GM18868 (cell line): ENCODE data around the gene TECPR2.
"Not testable (repeated sequence)": the region's sequence is repeated elsewhere in the genome, so short reads cannot be mapped to it uniquely, and the experiment has no call there.

Experiments used
- ATAC-seq: cut with Tn5 transposase; IDR thresholded peaks from one replicate; pipeline ENCODE4 v1.9.1; 2021; ENCODE audit warnings: mild to moderate bottlenecking, moderate library complexity; ENCODE audit not compliant: unreplicated experiment

TECPR2 gene

DNA sequence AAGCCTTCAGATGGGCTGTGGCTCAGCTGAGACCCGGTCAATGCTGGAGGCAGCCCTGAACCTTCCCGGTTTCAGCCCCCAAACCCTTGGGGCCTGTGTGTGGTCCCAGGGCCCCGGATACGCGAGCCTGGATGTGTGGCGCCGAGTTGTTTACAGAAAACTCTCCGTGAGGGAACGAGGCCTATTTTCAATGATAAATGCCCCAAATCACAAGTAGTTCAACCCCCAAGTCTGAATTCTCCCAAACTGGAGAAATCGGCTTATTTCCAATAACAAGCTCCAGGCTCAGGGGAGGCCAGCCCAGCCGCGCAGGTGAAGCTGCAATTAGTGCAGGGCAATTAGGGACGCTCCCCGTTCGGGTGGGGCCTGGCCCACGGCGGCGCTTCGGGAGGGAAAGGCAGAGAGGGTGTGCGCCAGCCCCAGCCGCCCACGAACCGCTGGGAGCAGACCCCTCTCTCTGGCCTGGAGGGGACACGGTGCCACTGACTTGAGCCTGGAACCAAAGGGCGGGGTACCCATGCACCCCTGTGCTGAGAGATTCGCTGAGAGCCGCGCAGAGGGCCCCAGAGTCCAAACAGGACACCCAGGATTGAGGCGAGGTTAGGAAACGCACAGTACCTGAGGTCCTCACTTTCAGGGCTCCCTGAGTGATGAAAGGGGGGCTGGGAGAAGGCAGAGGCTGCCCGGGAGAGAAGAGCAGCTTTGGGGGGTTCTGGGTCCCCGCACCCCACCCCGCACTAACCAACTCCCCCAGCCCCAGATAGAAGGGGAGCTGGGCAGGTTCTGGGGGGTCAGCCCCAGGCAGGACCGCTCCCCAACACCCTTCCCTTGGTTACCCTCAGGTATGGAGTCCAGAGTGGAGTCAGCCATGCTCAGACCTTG, 161.1 kb downstream of the TECPR2 start:
- ATAC-seq = no peak

DNA sequence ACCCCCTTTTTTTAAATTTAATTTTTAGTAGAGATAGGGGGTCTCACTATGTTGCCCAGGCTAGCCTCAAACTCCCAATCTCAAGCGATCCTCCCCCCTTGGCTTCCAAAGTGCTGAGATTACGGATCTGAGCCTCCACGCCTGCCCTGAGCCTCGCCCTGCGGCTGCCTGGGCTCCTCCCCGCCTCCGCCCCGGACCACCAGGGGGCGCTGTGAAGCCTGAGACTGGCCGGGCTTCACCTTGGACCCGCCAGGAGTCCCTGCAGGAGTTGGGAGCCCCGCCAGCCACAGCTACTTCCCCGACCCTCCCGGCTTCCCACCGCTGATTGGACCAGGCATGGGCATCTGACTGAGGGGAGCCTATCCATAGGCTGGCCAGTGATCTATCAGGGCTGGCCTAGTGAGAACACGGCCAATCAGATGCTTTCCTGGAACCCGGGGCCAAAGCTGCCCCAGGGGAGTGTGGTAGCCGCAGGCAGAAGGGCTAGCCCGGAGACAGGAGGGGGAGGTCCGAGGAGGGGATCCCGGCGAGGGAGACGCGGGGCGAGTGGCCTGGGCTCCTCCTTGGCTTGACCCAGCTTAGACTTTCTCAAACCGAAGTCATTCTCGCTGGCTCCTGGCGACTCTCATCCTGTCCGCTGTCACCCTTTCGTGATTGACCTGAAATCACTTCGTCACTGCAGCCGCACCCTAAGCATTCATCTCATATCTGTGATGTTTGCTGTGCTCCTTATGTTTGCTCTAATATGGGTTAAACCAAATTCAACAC, 161.9 kb downstream of the TECPR2 start:
- ATAC-seq = peak; percentile 97

- ATAC-seq = no peak
Measured at GRCh38 chr14:102525219-102525928, 162.6 kb downstream of the TECPR2 start.

DNA sequence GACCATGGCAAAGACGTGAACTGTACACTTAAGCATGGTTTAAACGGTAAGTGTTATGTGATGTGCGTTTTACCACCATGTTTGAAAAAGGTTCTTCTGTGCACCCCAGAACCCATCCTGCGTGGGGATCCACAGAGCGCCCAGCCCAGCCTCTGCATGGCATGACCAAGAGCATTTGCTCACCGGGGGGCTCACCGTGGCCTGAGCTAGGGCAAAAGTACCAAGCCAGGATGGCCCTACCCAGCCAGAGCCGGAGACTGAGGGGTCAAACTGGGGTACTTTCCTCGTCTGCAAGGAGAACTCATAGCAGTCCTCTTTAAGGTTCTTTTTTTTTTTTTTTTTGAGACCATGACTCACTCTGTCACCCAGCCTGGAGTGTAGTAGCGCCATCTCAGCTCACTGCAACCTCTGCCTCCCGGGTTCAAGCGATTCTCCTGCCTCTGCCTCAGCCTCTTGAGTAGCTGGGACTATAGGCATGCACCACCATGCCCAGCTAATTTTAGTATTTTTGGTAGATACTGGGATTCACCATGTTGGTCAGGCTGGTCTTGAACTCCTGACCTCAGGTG, 163.3 kb downstream of the TECPR2 start:
- no peak for ATAC-seq

GRCh38 chr14:102528431-102529170, 165.9 kb downstream of the TECPR2 start:
- no peak for ATAC-seq

- ATAC-seq = no peak
Measured at GRCh38 chr14:102530828-102531478, 168.2 kb downstream of the TECPR2 start.

- ATAC-seq = no peak
Measured at GRCh38 chr14:102532204-102532658, 169.5 kb downstream of the TECPR2 start.

- no peak for ATAC-seq
Measured at GRCh38 chr14:102537981-102538601, 175.3 kb downstream of the TECPR2 start.

DNA sequence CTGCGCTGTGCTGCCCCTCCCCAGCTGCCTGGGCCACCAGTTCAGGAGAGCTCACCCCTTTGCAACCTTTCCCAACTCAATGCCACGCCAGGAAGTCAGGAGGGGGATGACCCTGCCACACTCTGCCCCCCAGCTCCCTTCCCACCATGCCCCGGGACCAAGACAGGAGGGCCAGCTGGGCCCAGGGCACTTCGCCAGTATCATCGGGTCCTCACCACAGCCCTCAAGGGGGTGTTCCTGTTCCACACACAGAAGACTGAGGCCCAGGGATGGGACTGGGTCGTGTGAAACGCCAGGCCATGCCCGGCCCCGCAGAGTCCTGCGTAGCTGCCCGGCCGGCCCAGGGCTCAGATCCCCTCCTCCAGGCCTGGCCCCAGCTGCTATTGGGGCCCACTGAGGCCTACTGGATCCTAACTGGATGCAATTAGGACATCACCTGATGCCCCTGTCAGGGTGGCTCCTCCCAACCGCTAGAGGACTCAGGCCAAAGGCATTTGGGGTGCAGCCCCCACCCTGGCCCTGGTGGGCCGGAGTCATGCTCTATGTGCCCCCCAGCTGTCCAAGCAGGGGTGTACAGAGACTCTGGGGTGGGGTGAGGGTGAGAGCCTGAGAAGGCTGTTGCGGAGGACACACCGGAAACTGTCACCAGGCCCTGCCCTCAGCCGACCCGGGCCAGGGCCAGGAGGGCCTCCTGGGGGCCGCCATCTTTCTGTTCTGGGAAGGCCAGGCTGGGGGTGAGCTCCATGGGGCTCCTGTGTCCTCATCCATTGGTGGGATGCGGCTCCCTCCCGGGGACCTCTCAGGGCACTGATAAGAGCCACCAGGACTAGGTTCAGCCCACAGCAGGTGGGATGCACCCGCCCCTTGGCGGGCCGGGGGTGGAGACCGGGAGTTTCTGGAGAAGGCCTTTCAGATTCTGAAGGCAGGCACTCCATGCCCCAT, 176.1 kb downstream of the TECPR2 start:
- no peak for ATAC-seq

GRCh38 chr14:102539544-102540314, 177.0 kb downstream of the TECPR2 start:
- ATAC-seq = no peak

GRCh38 chr14:102540315-102541028, 177.7 kb downstream of the TECPR2 start:
- ATAC-seq = no peak

DNA sequence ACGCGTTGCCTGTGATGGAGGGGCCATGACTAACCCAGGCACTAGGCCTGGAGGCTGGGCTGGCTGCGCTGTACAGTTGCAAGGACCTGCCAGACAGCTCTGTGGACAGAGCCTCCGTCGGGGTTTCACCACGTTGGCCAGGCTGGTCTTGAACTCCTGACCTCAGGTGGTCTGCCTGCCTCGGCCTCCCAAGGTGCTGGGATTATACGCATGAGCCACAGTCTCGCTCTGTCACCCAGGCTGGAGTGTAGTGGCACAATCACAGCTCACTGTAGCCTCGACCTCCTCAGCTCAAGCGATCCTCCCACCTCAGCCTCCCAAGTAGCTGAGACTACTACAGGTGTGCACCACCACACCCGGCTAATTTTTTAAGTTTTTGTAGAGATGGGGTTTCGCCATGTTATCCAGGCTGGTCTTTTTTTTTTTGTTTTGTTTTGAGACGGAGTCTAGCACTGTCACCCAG, 178.3 kb downstream of the TECPR2 start:
- ATAC-seq = not testable (repeated sequence)

- ATAC-seq = no peak
Measured at GRCh38 chr14:102541771-102542170, 179.0 kb downstream of the TECPR2 start.

DNA sequence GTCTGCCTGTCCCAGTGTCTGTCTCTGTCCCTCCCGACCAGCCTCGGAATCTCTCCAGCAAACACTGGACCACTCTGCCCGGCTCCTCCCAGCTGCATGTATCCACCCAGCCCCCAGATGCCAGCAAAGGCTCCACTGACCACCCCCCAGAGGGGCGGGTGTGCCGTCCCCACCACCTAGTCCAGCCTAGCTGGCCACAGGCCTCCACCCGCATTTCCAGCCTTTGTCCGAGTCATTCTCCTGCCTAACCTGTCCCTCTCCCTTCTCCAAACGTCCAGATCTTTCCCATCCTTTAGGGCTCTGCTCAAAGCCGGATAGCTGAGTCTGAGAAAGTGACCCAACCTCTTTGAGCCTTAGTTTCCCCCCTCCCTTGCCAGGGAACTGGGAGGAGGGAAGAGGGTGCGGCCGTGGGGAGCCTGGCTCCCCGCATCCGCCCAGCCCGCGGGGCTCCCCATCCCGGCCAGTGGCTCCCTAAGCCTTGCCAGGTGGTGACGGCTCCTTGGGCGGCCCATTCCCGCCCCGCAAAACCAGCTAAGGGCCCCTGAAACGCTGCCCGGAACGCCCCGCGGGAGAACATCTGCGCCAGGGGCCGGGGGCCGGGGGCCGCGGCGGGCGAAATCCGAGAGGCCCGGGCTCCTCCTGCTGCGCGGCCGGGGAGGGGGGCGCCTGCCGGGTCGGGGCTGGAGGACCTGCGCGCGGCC, 181.5 kb downstream of the TECPR2 start:
- no peak for ATAC-seq

GRCh38 chr14:102544747-102545460, 182.2 kb downstream of the TECPR2 start:
- no peak for ATAC-seq
